ENCODE measurements around the gene PARL. TPM values are rescaled to one million over a fixed set of nuclear protein-coding genes. Genes with fewer than 3 reads are reported as not detected.

The PARL gene
- total RNA-seq, 1 experiment from 2014 or later: 69.7 TPM

GRCh38 chr3:183911087-183911486 lies 26.4 kb upstream of the PARL start:
- H3K4me3 ChIP-seq (replicated peaks in 1 of 2; ENCODE audit: low read depth in 1 of 2, low read length in 2 of 2): no peak overlapping the region
- ChIA-PET RAD21 (ENCODE audit: low non-redundant PET in 1 of 2, low total read pairs in 2 of 2, uncharacterized antibody in 2 of 2, unreplicated experiment in 2 of 2) (interaction anchor here in 1 of 2 experiments (0.6 kb wide), 1 partner anchor 16 kb away, joined by 6 read pairs; no protein-coding TSS in a partner anchor), CTCF (no interaction called here), POLR2A (no interaction called here)
- intact Hi-C loops (cut with micrococcal nuclease): no loop called here
- no peak overlapping the region for H2AFZ ChIP-seq (ENCODE audit: low read depth, low read length, poor library complexity, severe bottlenecking)
- 0 out of 2 replicates have a peak, but pooled peaks have one; percentile 18 for ATAC-seq
- H4K20me1 ChIP-seq (ENCODE audit: insufficient read depth): no peaks in the 10 kb centered on the region
- no peak overlapping the region for H3K9ac ChIP-seq (ENCODE audit: low read length)
- no peaks in the 10 kb centered on the region for H3K79me2 ChIP-seq (ENCODE audit: insufficient read depth, low read length)
- no peak for DNase-seq (ENCODE audit: low read depth, low spot score)
- no peaks in the 10 kb centered on the region for H3K9me3 ChIP-seq (ENCODE audit: control insufficient read depth in 1 of 2, insufficient read depth in 1 of 2, low read depth in 1 of 2, low read length in 2 of 2)
- BruUV-seq (replicated peaks): no TSS peak
- no peak overlapping the region for H3K27ac ChIP-seq (ENCODE audit: low read depth, low read length)
- H3K27me3 ChIP-seq (ENCODE audit: insufficient read depth, low read length): no peaks in the 10 kb centered on the region
- H3K4me1 ChIP-seq (ENCODE audit: control insufficient read depth in 1 of 2, insufficient read depth in 2 of 2, low read length in 2 of 2): peaks cover 0 to 19% of the 10 kb centered on the region in 2 experiments; a peak in 2 of 4 replicates
- H3K9me2 ChIP-seq (ENCODE audit: insufficient read depth): no peaks in the 10 kb centered on the region
- no peak for TF ChIP-seq SIN3A (IDR thresholded peaks at IDR 0.05; ENCODE audit: low read depth)
- H3K36me3 ChIP-seq (ENCODE audit: control insufficient read depth in 1 of 2, insufficient read depth in 2 of 2, low read length in 2 of 2): no peaks in the 10 kb centered on the region
- no peak overlapping the region for H3K4me2 ChIP-seq (ENCODE audit: low read length)

DNA sequence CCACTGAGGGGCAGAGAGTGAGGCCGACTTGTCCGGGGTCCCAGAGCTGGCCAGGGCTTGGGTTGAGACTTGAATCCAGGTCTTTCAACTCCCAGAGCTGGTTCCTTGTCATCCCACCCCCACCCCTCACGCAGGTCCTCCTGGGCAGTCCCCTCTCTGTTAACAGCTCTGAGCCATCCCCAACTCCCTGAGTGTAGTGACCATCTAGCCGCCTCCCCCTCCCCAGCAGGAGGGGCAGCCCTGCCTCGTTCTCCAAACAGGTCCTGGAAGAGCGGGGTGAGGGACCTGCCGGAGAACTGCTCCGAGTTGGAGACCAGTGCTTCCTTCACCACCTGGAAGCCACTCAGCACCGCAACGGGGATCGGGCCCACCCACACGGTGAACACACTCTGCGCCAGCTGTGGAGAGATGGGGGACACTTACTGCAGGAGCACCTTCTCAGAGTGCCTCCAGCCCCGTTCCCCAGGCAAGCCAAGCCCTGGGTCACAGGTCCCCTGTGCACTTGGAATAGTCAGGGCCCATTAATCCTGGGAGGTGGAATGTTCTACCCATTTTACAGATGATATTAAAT lies 24.4 kb upstream of the PARL start:
- RAD21 ChIA-PET (ENCODE audit: low non-redundant PET in 1 of 2, low total read pairs in 2 of 2, uncharacterized antibody in 2 of 2, unreplicated experiment in 2 of 2): no interaction called here
- no peaks in the 10 kb centered on the region for H3K79me2 ChIP-seq (ENCODE audit: insufficient read depth, low read length)
- no peak for ATAC-seq
- H3K27me3 ChIP-seq (ENCODE audit: insufficient read depth, low read length): no peaks in the 10 kb centered on the region
- H3K9me2 ChIP-seq (ENCODE audit: insufficient read depth): no peaks in the 10 kb centered on the region
- no peak overlapping the region for H2AFZ ChIP-seq (ENCODE audit: low read depth, low read length, poor library complexity, severe bottlenecking)
- intact Hi-C loops (cut with micrococcal nuclease): no loop called here
- POLR2A ChIA-PET: no interaction called here
- no peak overlapping the region for H3K27ac ChIP-seq (ENCODE audit: low read depth, low read length)
- BruUV-seq (replicated peaks): no TSS peak
- no peaks in the 10 kb centered on the region for H4K20me1 ChIP-seq (ENCODE audit: insufficient read depth)
- peaks cover 0 to 9% of the 10 kb centered on the region in 2 experiments; a peak in 1 of 4 replicates for H3K4me1 ChIP-seq (ENCODE audit: control insufficient read depth in 1 of 2, insufficient read depth in 2 of 2, low read length in 2 of 2)
- no peak for DNase-seq (ENCODE audit: low read depth, low spot score)
- no peak overlapping the region for H3K4me2 ChIP-seq (ENCODE audit: low read length)
- H3K9ac ChIP-seq (ENCODE audit: low read length): no peak overlapping the region
- CTCF ChIA-PET: no interaction called here
- H3K36me3 ChIP-seq (ENCODE audit: control insufficient read depth in 1 of 2, insufficient read depth in 2 of 2, low read length in 2 of 2): no peaks in the 10 kb centered on the region
- TF ChIP-seq JUND (IDR thresholded peaks at IDR 0.05) (no peak), TCF7L2 (IDR thresholded peaks at IDR 0.05; ENCODE audit: borderline replicate concordance, extremely low read depth, insufficient read depth, insufficient read length) (no peak), SP1 (IDR thresholded peaks at IDR 0.05; ENCODE audit: low read depth) (no peak), MAX (IDR thresholded peaks at IDR 0.05) (no peak), ZBTB33 (IDR thresholded peaks at IDR 0.05; ENCODE audit: extremely low read depth, insufficient replicate concordance, low read length) (no peak), FOSL1 (IDR thresholded peaks at IDR 0.05; ENCODE audit: low read depth) (no peak), EGR1 (IDR thresholded peaks at IDR 0.05; ENCODE audit: low read depth) (no peak), CBX3 (IDR thresholded peaks at IDR 0.05; ENCODE audit: low read depth) (no peak), CEBPB (IDR thresholded peaks at IDR 0.05; ENCODE audit: low read depth) (no peak), REST (IDR thresholded peaks at IDR 0.05; ENCODE audit: low read depth) (no peak), ELF1 (IDR thresholded peaks at IDR 0.05; ENCODE audit: borderline replicate concordance, low read depth) (no peak)
- H3K9me3 ChIP-seq (ENCODE audit: control insufficient read depth in 1 of 2, insufficient read depth in 1 of 2, low read depth in 1 of 2, low read length in 2 of 2): no peaks in the 10 kb centered on the region
- no peak overlapping the region for H3K4me3 ChIP-seq (replicated peaks in 1 of 2; ENCODE audit: low read depth in 1 of 2, low read length in 2 of 2)

All from HCT116 (cell line).